Measurements from ENCODE around the gene RIMS1.

RIMS1 gene

GRCh38 chr6:71892641-71893040, 6.3 kb downstream of the RIMS1 start:
- H3K9me3 ChIP-seq (ENCODE audit: insufficient read depth, low read depth, low read length) = no peaks in the 10 kb centered on the region
- H3K4me3 ChIP-seq (ENCODE audit: low read length) = no peak overlapping the region
- H3K36me3 ChIP-seq (ENCODE audit: insufficient read depth, low read length) = no peaks in the 10 kb centered on the region
- no peak overlapping the region for H3K9ac ChIP-seq (ENCODE audit: low read depth, low read length)
- peaks cover 7% of the 10 kb centered on the region; the same call in 1 of the 2 replicates for H3K27me3 ChIP-seq (ENCODE audit: insufficient read depth, low read length)
- 98% methylated on average over 2 of the region's 2 CpGs for WGBS
- no peak overlapping the region for H3K27ac ChIP-seq (ENCODE audit: low read depth, low read length)
- H3K4me1 ChIP-seq (ENCODE audit: insufficient read depth, low read length) = peaks cover 2% of the 10 kb centered on the region; the same call in 1 of the 2 replicates

- Histone ChIP-seq H3K4me1 (ENCODE audit: insufficient read depth, low read length) (no peaks in the 10 kb centered on the region), H3K4me3 (ENCODE audit: low read length) (no peak overlapping the region)
- WGBS = 84% methylated on average over 1 of the region's 1 CpG
Measured at GRCh38 chr6:71900642-71901041, 14.3 kb downstream of the RIMS1 start.

GRCh38 chr6:71902261-71902660, 15.9 kb downstream of the RIMS1 start:
- Histone ChIP-seq H3K9me3 (ENCODE audit: insufficient read depth, low read depth, low read length) (no peaks in the 10 kb centered on the region), H3K4me1 (ENCODE audit: insufficient read depth, low read length) (peaks cover 8% of the 10 kb centered on the region), H3K27me3 (ENCODE audit: insufficient read depth, low read length) (no peaks in the 10 kb centered on the region), H3K27ac (ENCODE audit: low read depth, low read length) (no peak overlapping the region), H3K4me3 (ENCODE audit: low read length) (no peak overlapping the region), H3K9ac (ENCODE audit: low read depth, low read length) (no peak overlapping the region), H3K36me3 (ENCODE audit: insufficient read depth, low read length) (no peaks in the 10 kb centered on the region)

More at GRCh38 chr6:71900642-71901041, 14.3 kb downstream of the RIMS1 start:
- Histone ChIP-seq H3K27ac (ENCODE audit: low read depth, low read length) (no peak overlapping the region), H3K27me3 (ENCODE audit: insufficient read depth, low read length) (no peaks in the 10 kb centered on the region), H3K36me3 (ENCODE audit: insufficient read depth, low read length) (no peaks in the 10 kb centered on the region), H3K9ac (ENCODE audit: low read depth, low read length) (no peak overlapping the region), H3K9me3 (ENCODE audit: insufficient read depth, low read depth, low read length) (no peaks in the 10 kb centered on the region)

- H3K9me3 ChIP-seq (ENCODE audit: insufficient read depth, low read depth, low read length) = no peaks in the 10 kb centered on the region
- no peak overlapping the region for H3K27ac ChIP-seq (ENCODE audit: low read depth, low read length)
- peaks cover 9% of the 10 kb centered on the region for H3K4me1 ChIP-seq (ENCODE audit: insufficient read depth, low read length)
- no peak overlapping the region for H3K4me3 ChIP-seq (ENCODE audit: low read length)
- no peaks in the 10 kb centered on the region for H3K36me3 ChIP-seq (ENCODE audit: insufficient read depth, low read length)
- H3K9ac ChIP-seq (ENCODE audit: low read depth, low read length) = no peak overlapping the region
- no peaks in the 10 kb centered on the region for H3K27me3 ChIP-seq (ENCODE audit: insufficient read depth, low read length)
Measured at GRCh38 chr6:71906813-71907212, 20.5 kb downstream of the RIMS1 start.

GRCh38 chr6:71908162-71908765, 21.9 kb downstream of the RIMS1 start:
- H3K4me1 ChIP-seq (ENCODE audit: insufficient read depth, low read length) = peaks cover 9% of the 10 kb centered on the region
- 93% methylated on average over 4 of the region's 4 CpGs for WGBS

GRCh38 chr6:71913444-71914234, 27.3 kb downstream of the RIMS1 start:
- no CpG with 5 or more reads among the region's 1 CpG for WGBS
- H3K36me3 ChIP-seq (ENCODE audit: insufficient read depth, low read length) = no peaks in the 10 kb centered on the region
- no peaks in the 10 kb centered on the region for H3K27me3 ChIP-seq (ENCODE audit: insufficient read depth, low read length)
- no peak overlapping the region for H3K9ac ChIP-seq (ENCODE audit: low read depth, low read length)
- no peaks in the 10 kb centered on the region for H3K9me3 ChIP-seq (ENCODE audit: insufficient read depth, low read depth, low read length)
- H3K4me3 ChIP-seq (ENCODE audit: low read length) = no peak overlapping the region
- H3K4me1 ChIP-seq (ENCODE audit: insufficient read depth, low read length) = peaks cover 6% of the 10 kb centered on the region; the same call in 1 of the 2 replicates
- H3K27ac ChIP-seq (ENCODE audit: low read depth, low read length) = 0 out of 2 replicates have a peak overlapping the region, but pooled peaks have one; percentile 6

More at GRCh38 chr6:71908162-71908765, 21.9 kb downstream of the RIMS1 start:
- Histone ChIP-seq H3K27me3 (ENCODE audit: insufficient read depth, low read length) (no peaks in the 10 kb centered on the region), H3K9me3 (ENCODE audit: insufficient read depth, low read depth, low read length) (no peaks in the 10 kb centered on the region), H3K9ac (ENCODE audit: low read depth, low read length) (no peak overlapping the region), H3K27ac (ENCODE audit: low read depth, low read length) (no peak overlapping the region), H3K4me3 (ENCODE audit: low read length) (no peak overlapping the region), H3K36me3 (ENCODE audit: insufficient read depth, low read length) (no peaks in the 10 kb centered on the region)

GRCh38 chr6:71929047-71929446, 42.7 kb downstream of the RIMS1 start:
- H3K27ac ChIP-seq (ENCODE audit: low read depth, low read length) = peak overlapping the region; percentile 50
- no peaks in the 10 kb centered on the region for H3K27me3 ChIP-seq (ENCODE audit: insufficient read depth, low read length)
- peaks cover 8% of the 10 kb centered on the region; the same call in 1 of the 2 replicates for H3K9me3 ChIP-seq (ENCODE audit: insufficient read depth, low read depth, low read length)
- peaks cover 22% of the 10 kb centered on the region for H3K4me1 ChIP-seq (ENCODE audit: insufficient read depth, low read length)
- no peak overlapping the region for H3K4me3 ChIP-seq (ENCODE audit: low read length)
- H3K36me3 ChIP-seq (ENCODE audit: insufficient read depth, low read length) = no peaks in the 10 kb centered on the region
- WGBS = 52% methylated on average over 1 of the region's 1 CpG
- no peak overlapping the region for H3K9ac ChIP-seq (ENCODE audit: low read depth, low read length)

- no peaks in the 10 kb centered on the region for H3K36me3 ChIP-seq (ENCODE audit: insufficient read depth, low read length)
- WGBS = 100% methylated on average over 1 of the region's 1 CpG
- H3K27me3 ChIP-seq (ENCODE audit: insufficient read depth, low read length) = no peaks in the 10 kb centered on the region
- H3K9ac ChIP-seq (ENCODE audit: low read depth, low read length) = no peak overlapping the region
- H3K9me3 ChIP-seq (ENCODE audit: insufficient read depth, low read depth, low read length) = peaks cover 9% of the 10 kb centered on the region; the same call in 1 of the 2 replicates
- H3K4me1 ChIP-seq (ENCODE audit: insufficient read depth, low read length) = peaks cover 14% of the 10 kb centered on the region
- H3K27ac ChIP-seq (ENCODE audit: low read depth, low read length) = no peak overlapping the region
- no peak overlapping the region for H3K4me3 ChIP-seq (ENCODE audit: low read length)
Measured at GRCh38 chr6:71933881-71934280, 47.5 kb downstream of the RIMS1 start.

- H3K27ac ChIP-seq (ENCODE audit: low read depth, low read length) = no peak overlapping the region
- H3K9me3 ChIP-seq (ENCODE audit: insufficient read depth, low read depth, low read length) = no peaks in the 10 kb centered on the region
- no peak overlapping the region for H3K9ac ChIP-seq (ENCODE audit: low read depth, low read length)
- H3K4me1 ChIP-seq (ENCODE audit: insufficient read depth, low read length) = peaks cover 5% of the 10 kb centered on the region; the same call in 1 of the 2 replicates
- WGBS = 81% methylated on average over 7 of the region's 7 CpGs
- no peak overlapping the region for H3K4me3 ChIP-seq (ENCODE audit: low read length)
- H3K36me3 ChIP-seq (ENCODE audit: insufficient read depth, low read length) = no peaks in the 10 kb centered on the region
- no peaks in the 10 kb centered on the region for H3K27me3 ChIP-seq (ENCODE audit: insufficient read depth, low read length)
Measured at GRCh38 chr6:71965404-71965803, 79.1 kb downstream of the RIMS1 start.

GRCh38 chr6:71967436-71967835, 81.1 kb downstream of the RIMS1 start:
- H3K9me3 ChIP-seq (ENCODE audit: insufficient read depth, low read depth, low read length) = no peaks in the 10 kb centered on the region
- H3K27ac ChIP-seq (ENCODE audit: low read depth, low read length) = no peak overlapping the region
- H3K9ac ChIP-seq (ENCODE audit: low read depth, low read length) = no peak overlapping the region
- H3K27me3 ChIP-seq (ENCODE audit: insufficient read depth, low read length) = no peaks in the 10 kb centered on the region
- no peak overlapping the region for H3K4me3 ChIP-seq (ENCODE audit: low read length)
- no peaks in the 10 kb centered on the region for H3K36me3 ChIP-seq (ENCODE audit: insufficient read depth, low read length)
- H3K4me1 ChIP-seq (ENCODE audit: insufficient read depth, low read length) = peaks cover 5% of the 10 kb centered on the region; the same call in 1 of the 2 replicates
- 92% methylated on average over 4 of the region's 5 CpGs for WGBS

GRCh38 chr6:71977884-71978283, 91.5 kb downstream of the RIMS1 start:
- Histone ChIP-seq H3K9ac (ENCODE audit: low read depth, low read length) (no peak overlapping the region), H3K9me3 (ENCODE audit: insufficient read depth, low read depth, low read length) (no peaks in the 10 kb centered on the region), H3K36me3 (ENCODE audit: insufficient read depth, low read length) (no peaks in the 10 kb centered on the region), H3K4me1 (ENCODE audit: insufficient read depth, low read length) (no peaks in the 10 kb centered on the region), H3K27me3 (ENCODE audit: insufficient read depth, low read length) (no peaks in the 10 kb centered on the region), H3K4me3 (ENCODE audit: low read length) (no peak overlapping the region), H3K27ac (ENCODE audit: low read depth, low read length) (no peak overlapping the region)
- 95% methylated on average over 3 of the region's 4 CpGs for WGBS
